Activated gamma-delta T cell (primary cell): ENCODE measurements around the gene CFAP97D1.

Experiments
- DNase-seq: peaks from one replicate; lab custom pipeline; 2025; lab: John Stamatoyannopoulos, UW
- total RNA-seq, 2 donors: gene quantifications; one replicate each; lab custom pipeline; 2026; lab: John Stamatoyannopoulos, UW

CFAP97D1 gene
- total RNA-seq, result 0 reads per million in 2 donors

DNA sequence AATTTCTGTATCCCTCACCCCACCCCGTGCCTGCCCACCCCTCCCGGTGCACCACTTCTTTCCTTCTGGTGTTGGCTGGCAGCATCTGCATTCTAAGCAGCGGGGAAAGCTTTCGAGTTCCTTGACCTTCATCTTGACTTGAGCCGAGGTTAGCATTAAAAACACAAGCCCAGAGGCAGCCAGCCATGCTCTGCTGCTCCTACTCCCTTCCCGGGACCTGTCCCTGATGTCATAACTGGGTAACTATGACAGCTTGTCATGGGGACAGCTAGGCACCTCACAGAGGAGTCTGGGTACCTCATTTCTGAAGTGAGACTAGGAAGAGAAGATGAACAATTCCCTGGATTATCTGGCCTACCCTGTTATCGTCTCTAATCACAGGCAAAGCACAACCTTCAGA is at the start of gene CFAP97D1:
Gene CFAP97D1, plus strand, starts transcription at position 301 of the 400 bp plus-strand sequence. Its CDS starts 28 bp downstream, at position 329.
- no peak for DNase-seq

DNA sequence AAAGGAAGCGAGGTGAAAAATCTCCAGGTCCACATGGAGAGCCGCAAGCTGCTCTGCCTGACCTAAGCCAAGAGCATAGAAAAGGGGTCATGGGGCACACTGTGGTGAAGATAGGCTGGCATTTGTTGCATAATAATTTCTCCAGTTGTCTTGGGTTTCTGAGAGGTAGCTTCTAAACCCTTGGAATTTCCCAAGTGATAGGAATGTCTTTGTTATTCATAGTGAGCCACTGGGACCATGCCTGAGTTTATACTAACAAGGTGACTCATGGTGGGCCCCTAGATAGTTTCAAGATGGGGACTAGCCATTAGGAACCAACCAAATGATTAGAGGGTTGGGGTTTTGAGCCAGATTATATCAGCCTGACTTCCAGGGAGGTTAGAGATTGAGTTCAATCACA is 47.3 kb upstream of the CFAP97D1 start:
- no peak for DNase-seq

DNA sequence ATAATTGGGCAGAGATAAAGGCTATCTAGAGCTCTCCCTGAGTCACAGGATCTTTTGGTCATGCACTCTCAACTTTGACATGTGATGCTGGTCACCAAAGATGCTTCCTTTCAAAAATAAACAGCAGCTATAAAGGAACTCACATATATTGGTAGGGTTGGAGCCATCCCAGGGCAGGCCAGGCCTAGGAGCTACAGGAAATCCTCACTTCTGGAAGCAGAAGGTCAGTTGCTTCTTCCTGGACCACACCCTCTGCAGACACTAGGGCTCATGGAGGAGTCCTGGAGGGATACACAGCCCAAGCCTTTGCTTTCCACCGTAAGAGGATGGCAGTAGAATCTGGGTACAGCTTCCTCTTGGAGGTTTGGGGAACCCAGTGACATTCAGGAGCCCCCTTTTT is 46.3 kb upstream of the CFAP97D1 start:
- DNase-seq, result no peak

DNA sequence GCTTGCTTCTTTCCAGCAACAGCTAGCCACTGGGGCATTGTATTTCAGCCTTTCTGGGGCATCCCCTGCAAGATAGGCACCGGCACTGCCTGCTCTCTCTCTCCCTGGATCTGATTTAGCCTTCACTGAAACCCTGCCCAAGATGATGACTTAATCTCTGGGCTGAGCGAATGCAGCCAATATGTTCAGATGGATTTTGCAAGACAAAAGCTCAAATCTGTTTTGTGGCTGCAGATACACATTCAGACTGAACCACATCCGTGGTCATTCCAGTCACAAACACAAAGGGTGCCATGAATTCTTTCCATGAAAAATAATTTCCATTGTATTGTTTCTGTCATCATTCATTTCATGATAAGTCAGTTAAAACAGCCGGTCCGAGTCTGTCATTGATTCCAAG is 45.9 kb upstream of the CFAP97D1 start:
- DNase-seq, result no peak

DNA sequence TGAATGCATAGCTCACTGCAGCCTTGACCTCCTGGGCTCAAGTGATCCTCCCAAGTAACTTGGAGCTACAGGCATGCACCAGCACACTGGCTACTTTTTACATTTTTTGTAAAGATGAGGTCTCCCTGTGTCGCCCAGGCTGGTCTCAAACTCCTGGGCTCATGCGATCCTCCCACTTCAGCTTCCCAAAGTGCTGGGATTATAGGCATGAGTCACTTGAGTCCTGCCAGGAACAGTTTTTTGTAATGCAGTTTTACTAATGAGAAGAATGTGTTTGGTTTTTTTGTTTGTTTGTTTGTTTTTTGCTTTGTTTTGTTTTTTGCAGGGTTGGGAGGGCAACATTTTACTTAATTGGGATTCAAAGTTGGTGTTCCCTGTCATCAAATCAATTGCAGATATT is 43.8 kb upstream of the CFAP97D1 start:
- no peak for DNase-seq

DNA sequence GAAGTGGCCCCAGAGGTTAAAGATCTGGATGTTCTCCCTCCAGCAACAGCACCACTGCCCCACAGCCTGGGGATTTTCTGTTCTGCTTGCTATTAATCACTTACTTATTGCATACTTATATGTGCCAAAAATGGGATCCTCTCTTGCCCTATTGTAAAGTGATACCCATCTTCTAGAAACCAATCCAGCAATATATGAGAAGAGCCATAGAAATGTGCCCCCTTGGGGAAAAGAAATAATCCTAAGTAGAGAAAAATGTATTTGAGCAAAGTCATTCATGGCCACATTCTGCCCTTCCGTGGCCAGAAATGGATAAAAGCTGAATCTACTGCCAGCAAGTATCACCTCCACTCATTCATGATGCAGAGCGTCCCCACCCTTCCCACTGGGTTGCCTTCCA is 42.5 kb upstream of the CFAP97D1 start:
- no peak for DNase-seq

DNA sequence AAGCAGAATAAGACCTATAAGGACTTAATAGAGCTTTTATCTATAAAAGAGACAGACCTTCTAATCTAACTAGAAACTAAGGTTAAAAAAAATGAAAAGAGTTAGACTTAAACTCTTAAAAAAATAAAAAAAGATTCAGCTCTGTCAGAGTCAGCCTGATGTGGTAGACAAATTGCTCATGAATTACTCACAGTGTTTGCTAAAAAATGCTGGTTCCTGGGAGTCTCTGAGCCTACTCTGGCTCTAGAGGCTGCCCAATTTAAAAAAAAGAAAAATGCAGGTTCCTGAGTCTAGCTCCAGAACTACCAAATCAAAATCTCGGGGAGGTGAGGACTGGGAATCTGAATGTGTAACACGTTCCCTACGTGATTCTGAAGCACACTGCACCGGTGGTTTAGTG is 39.7 kb upstream of the CFAP97D1 start:
- DNase-seq, result no peak

DNA sequence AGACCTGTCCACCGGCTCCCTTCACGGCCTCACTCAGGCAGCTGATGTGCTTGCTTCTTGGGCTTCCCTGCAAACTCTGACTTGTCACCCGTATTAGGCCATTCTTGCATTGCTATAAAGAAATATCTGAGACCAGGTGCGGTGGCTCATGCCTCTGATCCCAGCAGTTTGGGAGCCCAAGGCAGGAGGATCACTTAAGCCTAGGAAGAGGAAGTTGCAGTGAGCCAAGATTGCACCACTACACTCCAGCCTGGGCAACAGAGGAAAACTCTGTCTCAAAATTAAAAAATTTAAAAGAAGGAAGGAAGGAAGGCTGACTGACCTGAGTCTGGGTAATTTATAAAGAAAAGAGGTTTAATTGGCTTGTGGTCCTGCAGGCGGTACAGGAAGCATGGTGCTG is 38.6 kb upstream of the CFAP97D1 start:
- DNase-seq, result no peak

DNA sequence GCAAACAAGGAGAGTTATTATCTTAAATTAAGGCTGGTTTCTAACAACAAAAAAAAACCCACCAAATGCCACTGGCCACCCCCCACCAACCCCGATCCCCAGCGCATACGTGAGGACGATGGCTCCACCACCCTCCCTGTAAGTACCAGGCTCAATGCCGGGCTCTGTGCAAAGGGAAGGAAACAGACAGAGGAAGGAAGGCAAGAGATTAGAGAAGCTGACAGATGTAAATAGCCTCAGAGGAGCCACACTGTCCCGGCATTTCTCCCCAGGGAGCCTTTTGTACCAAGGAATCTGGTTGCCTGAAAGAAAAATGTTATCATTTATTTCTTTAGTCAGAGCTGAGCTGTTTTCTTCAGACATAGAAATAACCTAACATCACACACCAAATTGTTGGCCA is 34.7 kb upstream of the CFAP97D1 start:
- no peak for DNase-seq

DNA sequence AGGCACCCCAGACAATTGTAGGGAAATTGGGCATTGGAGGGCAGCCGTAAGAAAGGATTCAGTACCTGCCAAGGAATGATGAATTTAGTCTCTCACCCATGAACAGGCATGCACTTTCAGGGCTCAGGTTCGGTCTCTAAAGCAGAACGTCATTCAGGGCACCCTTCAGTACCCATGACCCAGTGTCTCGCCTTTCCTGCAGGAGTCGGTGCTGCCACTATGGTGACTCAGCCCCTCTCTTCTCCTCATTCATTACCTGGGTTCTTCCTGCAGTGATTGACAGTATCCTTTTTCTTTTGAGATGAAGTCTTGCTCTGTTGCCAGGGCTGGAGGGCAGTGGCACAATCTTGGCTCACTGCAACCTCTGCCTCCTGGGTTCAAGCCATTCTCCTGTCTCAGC is 30.1 kb upstream of the CFAP97D1 start:
- no peak for DNase-seq

DNA sequence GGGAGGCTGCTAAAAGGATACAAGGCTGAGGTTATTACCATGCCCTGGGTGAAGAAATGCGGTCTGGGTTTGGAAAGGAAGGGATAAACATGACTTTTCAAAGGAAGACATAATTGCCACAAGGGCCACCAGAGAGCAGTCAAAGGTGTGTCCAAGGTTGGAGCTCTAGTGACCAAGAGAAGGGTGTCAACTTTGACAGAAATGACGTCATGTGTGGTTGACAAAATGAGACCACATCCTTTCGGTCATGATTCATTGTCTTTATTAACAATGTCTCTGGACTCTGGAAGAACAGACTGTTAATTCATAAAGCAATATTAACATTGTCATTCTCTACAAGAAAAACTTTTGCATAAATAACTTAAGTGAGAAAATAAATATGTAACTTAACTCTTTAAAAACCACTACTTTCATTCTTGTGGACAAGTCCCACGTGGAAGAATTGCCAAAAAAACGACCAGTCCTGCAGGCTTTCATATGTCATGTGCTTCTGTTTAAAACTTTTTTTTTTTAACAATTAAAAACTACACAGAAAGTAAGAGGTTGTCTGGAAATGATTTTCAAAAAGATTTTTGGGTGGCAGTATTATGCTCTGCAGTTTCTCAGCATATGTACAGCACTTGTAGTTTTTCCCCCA is 26.6 kb upstream of the CFAP97D1 start:
- no peak for DNase-seq

DNA sequence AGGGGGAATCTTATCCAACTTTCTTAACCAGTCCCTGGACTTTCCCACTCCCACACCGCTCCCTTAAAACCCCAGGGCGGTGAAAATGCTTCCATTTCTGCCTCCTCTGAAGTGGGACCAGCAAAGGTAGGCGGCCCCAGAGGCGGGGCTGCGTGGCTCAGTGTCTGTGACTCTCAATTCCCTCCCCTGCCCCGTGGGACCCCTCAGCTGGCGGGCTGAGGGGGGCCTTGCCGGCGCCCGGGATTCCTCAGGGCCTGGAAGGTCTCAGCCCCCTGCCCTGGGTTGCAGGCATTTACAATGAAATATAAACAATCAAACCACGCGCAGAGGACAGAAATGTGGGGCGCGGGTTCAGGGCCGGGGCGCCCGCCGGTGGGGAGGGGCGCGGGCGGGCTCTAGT is 25.3 kb upstream of the CFAP97D1 start:
- no peak for DNase-seq

DNA sequence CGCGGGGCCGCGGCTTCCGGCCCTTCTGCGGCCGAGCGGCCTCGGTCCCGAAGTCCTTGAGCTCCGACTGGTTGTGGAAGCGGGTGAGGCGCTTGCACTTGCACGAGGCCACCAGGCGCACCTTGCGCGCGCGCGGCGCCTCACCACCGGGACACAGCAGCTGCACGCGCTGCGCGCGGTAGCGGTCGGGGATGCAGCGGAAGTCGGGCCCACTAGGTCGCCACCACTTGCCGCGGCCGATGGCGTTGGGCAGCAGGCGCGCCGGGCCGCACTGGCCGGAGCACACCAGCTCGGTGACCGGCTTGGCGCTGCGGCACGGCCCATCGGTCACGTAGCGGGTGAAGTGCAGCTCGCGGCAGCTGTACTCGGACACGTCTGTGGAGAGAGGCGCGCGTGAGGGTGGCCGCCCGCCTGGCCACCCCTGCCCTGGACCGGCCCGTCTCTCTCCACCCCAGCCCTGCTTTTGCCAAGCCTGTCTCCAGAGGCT is 24.8 kb upstream of the CFAP97D1 start:
- DNase-seq, result no peak

DNA sequence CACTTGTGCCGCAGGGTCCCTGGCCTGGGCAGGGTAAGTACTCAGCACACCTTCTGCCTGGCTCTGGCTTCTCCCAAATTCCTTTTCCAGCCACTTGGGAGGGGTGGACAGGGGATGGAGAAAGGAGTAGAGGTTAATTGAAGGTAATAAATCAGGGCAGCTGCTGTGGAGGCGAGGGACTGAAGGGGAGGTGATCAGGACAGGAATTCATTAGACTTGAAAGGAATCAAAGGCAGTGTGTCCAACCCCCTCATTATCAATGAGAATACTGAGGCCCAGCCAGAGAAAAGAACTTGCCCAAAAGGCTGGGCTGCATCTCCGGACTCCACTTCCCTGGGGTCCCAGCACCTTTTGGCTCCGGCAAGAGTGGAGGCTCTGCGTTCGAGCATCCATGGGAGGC is 24.0 kb upstream of the CFAP97D1 start:
- DNase-seq, result no peak

DNA sequence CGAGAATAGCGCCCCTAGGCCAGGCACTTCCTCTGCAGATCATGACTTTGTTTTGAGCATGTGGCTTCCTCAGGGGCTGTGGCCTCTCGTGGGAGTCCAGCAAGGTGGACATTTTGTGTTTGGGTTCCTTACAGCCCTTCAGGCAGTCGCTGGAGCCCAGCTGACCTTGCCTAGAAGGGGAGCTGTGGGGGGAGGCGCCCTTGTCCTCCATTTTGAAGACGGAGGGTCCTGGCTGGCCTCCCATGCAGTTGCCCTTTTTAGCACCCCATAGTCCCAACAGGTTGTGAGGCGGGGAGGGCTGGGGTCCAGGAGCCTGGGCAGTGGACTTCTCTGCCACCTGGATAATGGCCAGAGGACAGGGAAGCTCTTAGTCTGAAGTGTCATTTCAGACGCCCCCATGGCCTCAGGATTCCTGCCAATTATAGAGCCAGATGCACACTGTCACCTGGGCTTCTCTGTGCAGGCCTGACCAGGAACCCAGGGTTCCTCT is 23.0 kb upstream of the CFAP97D1 start:
- DNase-seq, result no peak

DNA sequence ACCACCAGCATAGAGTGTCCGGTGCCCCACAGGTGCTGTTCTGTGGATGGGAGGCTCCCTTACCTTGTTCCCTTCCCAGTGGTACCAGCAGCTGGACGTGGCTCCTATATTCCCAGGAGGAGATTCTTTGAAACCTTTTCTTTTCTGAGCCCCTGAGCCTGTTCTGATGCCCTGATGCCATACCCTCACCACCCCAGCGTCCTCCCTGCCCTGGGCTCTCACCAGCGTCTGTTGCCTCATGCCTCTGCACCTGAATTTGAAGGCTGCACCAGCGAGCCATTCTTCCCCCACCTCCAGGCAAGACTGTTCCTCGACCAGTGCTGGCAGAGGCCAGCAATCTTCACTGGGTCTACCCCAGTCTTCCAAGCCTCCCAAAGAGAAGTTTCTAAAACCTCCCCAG is 22.1 kb upstream of the CFAP97D1 start:
- no peak for DNase-seq

DNA sequence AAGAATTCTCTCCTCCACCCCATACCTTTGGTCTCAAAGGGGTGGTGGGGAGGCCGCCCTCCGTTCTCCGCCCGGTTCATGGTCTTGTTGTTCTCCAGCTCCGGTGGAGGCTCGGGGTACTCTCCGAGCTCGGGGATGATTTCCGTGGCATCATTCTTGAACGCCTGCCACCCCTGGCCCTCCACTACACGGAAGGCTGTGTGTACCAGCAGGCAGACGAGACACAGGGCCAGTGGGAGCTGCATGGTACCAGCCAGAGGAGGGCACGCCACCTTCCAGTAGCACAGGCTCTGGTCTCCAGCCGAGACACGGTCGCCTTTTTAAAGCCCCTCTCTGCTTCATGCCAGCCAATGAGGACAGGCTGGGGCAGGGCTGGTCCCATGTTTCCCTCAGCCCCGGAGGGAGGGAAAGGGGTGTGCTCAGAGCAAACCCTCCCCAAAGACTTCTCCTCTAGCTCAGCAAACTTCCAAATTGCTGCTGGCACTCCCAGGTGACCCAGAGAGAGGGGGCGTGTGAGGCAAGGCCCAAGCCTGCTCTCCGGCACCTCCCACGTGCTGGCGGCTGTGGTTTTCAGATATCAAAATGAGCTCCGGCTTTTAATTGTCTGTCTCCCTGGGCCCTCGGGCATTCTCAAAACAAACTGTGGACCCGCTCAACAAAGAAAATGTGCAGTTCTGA is 21.6 kb upstream of the CFAP97D1 start, which contains the start of gene SOST:
Gene SOST, minus strand, starts transcription at position 295 of the 678 bp plus-strand sequence. Its CDS starts 50 bp downstream, at position 245.
- no peak for DNase-seq

DNA sequence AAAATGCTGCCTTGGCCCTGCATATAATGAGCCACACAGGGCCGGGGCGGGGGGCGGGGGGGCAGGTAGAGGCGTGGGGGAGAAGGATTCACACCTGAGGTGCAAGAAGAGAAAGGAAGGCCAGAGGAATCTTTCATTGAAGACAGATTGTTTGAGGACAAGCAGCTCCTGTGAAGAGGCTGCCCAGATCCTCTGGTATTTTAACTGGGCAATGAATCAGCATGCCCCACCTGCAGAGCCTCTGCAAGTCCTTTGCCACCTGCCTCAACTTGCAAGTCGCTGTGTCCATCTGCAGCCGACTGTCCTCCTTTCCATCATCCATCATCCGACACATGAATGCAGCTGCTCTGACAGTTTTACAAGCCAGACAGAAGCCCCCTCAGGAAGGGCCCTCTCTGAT is 20.4 kb upstream of the CFAP97D1 start:
- no peak for DNase-seq

DNA sequence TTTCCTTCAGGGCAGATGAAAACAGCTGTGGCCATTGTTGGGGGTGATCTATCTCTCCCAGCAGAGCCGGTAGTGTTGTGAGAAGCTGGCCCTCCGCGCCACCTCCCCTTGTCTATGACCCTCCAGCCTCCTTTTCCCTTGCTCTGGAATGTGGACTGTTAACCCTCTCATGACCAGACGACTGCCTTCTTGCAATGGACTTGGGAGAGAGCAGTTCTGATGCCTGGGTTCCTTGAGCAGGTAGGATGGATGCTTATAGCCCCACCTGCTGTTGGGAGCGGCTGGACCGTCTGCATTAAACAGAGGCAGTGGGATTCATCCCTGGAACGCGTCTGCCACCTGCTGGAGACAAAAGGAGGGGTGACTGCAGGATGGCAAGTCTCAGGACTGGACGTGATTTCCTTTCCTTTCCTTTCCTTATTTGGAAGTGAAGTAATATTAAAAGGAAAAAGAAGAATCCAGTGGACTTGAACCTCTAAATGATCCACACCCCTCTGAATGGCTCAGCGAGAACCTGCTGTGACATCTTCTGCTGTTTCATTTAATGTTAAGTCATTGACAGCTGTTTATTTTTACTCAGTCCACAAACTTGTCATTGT is 19.9 kb upstream of the CFAP97D1 start:
- no peak for DNase-seq

DNA sequence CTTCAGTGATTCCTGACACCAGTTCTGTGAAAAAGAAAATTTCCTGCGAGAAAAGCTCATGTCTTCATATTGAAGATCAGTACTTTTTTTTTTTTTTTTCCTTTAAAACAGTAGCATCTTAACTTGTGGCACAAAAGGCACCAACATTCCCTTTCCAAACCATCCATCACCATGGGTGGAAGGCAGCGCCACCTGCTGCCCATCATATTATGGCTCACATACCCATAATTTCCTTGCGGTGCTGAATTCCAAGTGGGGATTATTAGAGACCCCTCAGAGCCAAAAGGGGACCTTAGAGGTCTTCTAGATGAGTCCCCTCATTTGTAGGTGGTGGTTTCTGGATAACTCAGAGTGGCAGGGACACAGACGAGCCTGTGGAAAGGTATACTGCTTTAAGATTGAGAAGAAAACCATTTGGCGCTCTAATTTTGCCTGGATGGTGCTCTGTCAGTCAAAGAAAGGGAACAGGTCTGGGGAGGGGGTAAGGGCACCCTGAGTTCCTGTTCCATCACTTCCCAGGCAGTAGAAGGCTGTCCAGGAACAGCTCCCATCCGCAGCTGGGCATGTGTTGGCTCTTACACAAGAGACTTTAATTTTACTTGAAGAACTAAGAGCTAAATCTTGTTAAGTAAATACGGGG is 13.7 kb upstream of the CFAP97D1 start:
- no peak for DNase-seq

DNA sequence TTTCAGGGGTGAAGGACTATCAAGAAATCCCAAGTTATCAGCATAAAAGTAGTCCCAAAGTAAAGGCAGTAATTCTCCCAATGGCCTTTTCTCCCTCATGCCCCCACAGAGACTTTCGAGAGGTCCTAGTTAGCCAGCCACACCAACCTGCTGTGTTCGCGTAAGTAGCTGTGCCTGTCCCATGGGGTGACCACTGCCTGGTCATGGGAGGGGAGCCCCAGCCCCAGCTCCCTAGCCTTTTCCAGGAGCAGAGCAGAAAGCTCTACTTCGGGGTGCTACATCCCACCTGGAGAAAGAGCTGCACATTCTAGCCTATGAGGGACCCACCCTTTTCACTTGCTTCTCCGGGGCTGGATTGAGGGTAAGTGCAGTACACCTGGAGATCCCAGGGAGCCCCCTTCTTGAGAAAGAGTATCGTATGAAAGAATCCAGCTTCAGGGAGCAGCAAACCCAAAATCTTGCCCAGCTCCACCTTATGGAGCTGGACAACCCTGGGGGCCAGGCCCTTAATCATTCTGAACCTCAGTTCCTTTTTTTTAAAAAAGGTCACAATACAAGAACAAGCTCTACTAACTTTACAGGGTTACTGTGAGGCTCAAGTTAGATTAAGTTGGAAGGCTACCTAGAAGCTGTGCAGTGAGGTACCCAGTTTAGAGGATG is 13.1 kb upstream of the CFAP97D1 start:
- DNase-seq, result no peak

DNA sequence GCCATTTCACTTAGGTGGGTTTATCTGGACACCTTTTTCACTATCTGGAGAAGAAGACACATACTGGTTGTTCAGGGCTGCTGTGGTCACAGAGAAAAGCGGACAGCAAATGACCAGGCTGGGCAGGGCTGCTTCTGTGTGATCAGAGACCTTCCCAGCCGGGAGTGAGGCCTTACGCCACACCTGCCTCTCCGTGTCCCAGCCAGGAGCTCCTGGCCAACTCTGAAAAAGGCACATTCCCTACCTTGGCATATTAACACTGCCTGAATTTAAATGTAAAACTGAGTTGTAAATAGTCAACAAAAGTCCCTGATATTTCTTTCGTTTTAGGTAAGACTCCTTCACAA is 12.5 kb upstream of the CFAP97D1 start:
- no peak for DNase-seq
